ENCODE measurements around the gene C1QL4.

GRCh38 chr12:49348781-49349180 lies 11.8 kb upstream of the C1QL4 start:
- TF ChIP-seq GATA3 (IDR thresholded peaks at IDR 0.05; ENCODE audit: low read depth, low read length) (no peak), GATA2 (IDR thresholded peaks at IDR 0.05; ENCODE audit: low read depth, low read length) (no peak)

Data from SH-SY5Y (cell line).